Adrenal gland (tissue), 5 donors: ENCODE data around the gene PHETA2.

Source experiments
- POLR2A ChIP-seq, 2 donors: fragments of 450-650 bp; IDR thresholded peaks; one replicate each; pipeline ENCODE4 v1.6.1; 2017; ENCODE audit warnings: antibody characterized with exemption in 2 of 2, mild to moderate bottlenecking in 2 of 2, moderate library complexity in 1 of 2
- TF ChIP-seq, protein P1 (sequence below), 6 experiments: fragments of 450-650 bp in 4 of 6; fragments of 200-600 bp in 2 of 6; sonication (generic) in 1 of 6; IDR thresholded peaks; 1 replicate in 5 of 6; 2 replicates in 1 of 6; pipeline versions ENCODE4 v1.5.1 to v1.8.0; 2016 to 2021; ENCODE audit warnings: antibody characterized with exemption in 6 of 6, mild to moderate bottlenecking in 2 of 6, moderate library complexity in 1 of 6
- donor health status: DM: no; HTN: no; CAD: no.

DNA sequence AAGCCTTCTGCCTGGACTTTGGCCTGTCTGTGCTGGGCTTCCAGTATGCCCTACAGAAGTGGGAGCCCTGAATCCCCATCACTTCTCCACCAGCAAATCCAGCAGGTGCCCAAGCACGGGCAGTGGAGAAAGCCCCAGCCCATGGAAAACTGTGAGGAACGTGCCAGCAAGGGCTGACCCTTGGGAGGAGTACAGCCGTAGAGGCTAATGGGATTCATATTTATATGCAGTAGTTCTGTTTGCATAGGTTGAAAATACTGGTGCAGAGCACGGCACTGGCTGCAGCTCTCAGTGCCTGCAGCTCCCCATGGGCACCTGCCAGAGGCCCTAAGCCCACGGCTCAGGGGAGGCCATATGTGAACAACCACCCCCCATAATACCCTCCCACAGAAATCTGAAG, 13.6 kb upstream of the PHETA2 start:
- TF ChIP-seq POLR2A (IDR thresholded peaks at IDR 0.05) = no peak
- TF ChIP-seq, protein P1, sequence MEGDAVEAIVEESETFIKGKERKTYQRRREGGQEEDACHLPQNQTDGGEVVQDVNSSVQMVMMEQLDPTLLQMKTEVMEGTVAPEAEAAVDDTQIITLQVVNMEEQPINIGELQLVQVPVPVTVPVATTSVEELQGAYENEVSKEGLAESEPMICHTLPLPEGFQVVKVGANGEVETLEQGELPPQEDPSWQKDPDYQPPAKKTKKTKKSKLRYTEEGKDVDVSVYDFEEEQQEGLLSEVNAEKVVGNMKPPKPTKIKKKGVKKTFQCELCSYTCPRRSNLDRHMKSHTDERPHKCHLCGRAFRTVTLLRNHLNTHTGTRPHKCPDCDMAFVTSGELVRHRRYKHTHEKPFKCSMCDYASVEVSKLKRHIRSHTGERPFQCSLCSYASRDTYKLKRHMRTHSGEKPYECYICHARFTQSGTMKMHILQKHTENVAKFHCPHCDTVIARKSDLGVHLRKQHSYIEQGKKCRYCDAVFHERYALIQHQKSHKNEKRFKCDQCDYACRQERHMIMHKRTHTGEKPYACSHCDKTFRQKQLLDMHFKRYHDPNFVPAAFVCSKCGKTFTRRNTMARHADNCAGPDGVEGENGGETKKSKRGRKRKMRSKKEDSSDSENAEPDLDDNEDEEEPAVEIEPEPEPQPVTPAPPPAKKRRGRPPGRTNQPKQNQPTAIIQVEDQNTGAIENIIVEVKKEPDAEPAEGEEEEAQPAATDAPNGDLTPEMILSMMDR (IDR thresholded peaks at IDR 0.05) = no peak
